Astrocyte of the spinal cord (primary cell): ENCODE measurements around the gene LMBR1.
"Not testable (repeated sequence)": the region's sequence is repeated elsewhere in the genome, so short reads cannot be mapped to it uniquely, and the experiment has no call there.

Source experiments
- DNase-seq: peaks from one replicate; pipeline ENCODE4 v3.0.0; 2011; ENCODE audit warnings: low read depth, low spot score
- H3K4me3 ChIP-seq: 2 replicates; pipeline ENCODE4 v1.5.1; 2011; ENCODE audit warnings: low read depth, mild to moderate bottlenecking, low read length, moderate library complexity
- in situ Hi-C: cut with HindIII; loops from 2 replicates; pipeline ENCODE4 v1.10.0; 2017; ENCODE audit warnings: low sequenced_read_pairs
- TF ChIP-seq, protein P1 (sequence below): IDR thresholded peaks from 2 replicates; pipeline ENCODE4 v1.5.1; 2012; ENCODE audit warnings: low read depth, mild to moderate bottlenecking, low read length, inconsistent platforms

Gene LMBR1

DNA sequence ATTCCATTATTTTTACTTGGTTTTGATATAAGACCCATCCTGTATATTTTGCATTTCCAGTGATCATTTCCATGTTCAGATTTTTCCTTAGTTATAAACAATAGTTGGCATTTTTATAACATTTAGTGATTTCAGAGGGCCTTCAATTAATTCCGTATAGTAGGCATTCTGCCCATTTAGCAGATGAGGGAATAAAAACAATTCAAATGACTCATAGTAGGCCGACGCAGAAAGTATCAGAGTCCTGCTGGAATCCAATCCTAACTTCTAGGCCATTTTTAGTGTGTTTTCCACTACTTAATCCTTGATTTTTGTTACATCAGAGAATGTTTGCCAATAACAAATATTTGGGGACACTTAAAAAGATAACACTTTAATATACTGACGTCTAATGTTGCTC is 237.0 kb downstream of the LMBR1 start:
- TF ChIP-seq, protein P1, sequence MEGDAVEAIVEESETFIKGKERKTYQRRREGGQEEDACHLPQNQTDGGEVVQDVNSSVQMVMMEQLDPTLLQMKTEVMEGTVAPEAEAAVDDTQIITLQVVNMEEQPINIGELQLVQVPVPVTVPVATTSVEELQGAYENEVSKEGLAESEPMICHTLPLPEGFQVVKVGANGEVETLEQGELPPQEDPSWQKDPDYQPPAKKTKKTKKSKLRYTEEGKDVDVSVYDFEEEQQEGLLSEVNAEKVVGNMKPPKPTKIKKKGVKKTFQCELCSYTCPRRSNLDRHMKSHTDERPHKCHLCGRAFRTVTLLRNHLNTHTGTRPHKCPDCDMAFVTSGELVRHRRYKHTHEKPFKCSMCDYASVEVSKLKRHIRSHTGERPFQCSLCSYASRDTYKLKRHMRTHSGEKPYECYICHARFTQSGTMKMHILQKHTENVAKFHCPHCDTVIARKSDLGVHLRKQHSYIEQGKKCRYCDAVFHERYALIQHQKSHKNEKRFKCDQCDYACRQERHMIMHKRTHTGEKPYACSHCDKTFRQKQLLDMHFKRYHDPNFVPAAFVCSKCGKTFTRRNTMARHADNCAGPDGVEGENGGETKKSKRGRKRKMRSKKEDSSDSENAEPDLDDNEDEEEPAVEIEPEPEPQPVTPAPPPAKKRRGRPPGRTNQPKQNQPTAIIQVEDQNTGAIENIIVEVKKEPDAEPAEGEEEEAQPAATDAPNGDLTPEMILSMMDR, result no peak
- in situ Hi-C loops, result no loop called here
- DNase-seq, result no peak
- H3K4me3 ChIP-seq, result no peak overlapping the region

DNA sequence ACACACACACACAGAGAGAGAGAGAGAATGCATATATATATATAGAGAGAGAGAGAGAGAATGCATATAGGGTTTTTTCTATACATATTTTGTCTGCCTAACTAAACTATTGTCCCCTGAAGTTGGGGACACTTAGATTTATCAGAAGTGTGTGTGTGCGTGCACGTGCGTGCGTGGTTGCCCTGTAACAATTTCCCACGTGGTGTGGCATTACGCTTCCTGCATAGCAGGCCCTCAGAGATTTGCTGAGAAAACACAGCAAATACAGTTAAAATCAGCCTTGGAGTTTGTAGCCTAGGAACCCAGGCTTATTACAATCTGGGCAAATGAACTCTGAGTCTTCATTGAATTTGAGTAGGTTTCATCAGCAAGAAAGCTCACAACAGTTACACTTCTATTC is 237.7 kb downstream of the LMBR1 start:
- in situ Hi-C loops, result no loop called here
- H3K4me3 ChIP-seq, result no peak overlapping the region
- TF ChIP-seq, protein P1, result no peak
- no peak for DNase-seq

DNA sequence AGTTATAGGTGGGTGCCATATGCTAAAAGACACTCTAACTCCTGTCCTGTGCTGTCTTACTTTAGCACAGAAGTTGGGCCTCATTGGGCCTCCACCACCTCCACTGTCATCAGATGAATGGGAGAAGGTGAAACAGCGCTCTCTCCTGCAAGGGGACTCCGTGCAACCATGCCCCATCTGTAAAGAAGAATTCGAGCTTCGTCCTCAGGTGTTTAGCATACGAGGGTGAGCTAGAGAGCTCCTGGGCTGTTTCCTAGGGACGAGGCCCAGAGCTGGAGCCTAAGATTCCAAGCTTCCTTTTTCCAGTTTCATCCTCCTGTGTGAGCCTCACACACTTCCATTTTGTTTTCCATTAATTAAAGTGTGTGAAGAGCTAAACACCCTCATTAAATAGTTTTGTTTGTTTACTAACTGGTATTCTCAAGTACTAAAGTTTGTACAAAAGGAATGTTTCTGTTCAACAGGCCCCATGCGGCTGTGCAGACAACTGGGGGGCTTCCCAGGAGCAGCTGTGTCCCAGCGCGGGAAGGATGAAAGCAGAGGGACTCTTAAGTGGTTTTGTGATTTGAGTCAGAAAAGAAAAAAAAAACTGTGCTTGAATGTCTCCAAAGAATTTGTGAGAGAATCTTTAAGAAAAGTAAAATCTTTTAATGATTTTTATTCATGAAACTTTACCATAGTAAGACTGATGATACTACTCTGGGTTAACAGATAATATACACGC is 238.3 kb downstream of the LMBR1 start:
- in situ Hi-C loops, result no loop called here
- H3K4me3 ChIP-seq, result no peak overlapping the region
- no peak for DNase-seq
- TF ChIP-seq, protein P1, result no peak

DNA sequence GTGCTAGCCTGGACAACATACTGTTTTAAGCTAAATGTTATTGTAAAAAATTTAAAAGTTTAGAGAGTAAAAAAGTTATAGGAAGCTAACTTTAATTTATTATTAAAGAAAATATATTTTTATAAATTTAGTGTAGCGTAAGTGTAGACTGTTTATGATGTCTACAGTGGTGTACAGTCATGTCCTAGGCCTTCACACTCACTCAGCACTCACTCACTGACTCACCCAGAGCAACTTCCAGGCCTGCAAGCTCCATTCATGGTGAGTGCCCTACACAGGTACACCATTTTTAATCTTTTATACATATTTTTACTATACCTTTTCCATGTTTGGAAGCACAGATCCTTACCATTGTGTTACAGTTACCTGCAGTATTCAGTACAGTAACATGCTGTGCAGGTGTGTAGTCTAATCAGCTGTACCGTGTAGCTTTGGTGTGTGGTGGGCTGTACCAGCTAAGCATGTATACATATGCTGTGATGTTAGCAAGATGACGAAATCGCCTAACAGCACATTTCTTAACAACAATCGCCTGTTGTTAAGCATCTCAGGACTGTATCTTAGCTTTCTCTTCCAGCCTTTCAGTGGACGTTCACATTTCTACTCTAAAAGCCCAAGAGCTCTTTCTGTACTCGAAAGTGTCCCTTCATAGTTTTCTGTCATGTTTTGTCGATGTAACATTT is 240.0 kb downstream of the LMBR1 start:
- TF ChIP-seq, protein P1, result no peak
- no peak overlapping the region for H3K4me3 ChIP-seq
- DNase-seq, result peak; percentile 15
- in situ Hi-C loops, result no loop called here

DNA sequence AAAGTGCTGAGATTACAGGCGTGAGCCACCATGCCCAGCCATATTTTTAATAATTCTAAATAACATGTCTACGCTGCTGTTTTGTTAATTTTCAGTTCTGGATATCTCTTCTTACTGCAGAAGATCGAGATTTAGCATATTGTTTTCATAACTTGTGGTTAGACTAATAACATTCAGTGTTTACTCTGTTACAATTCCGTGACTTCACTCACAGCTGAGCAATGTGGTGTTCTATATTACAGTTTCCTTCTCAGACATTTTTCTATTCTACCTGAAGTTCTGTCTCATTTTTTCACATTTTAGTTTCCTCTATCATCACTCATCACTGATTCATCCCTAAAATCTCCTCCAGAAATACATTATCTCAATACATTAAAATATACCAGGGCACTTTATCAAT is 241.5 kb downstream of the LMBR1 start:
- no peak overlapping the region for H3K4me3 ChIP-seq
- TF ChIP-seq, protein P1, result no peak
- in situ Hi-C loops, result no loop called here
- no peak for DNase-seq

DNA sequence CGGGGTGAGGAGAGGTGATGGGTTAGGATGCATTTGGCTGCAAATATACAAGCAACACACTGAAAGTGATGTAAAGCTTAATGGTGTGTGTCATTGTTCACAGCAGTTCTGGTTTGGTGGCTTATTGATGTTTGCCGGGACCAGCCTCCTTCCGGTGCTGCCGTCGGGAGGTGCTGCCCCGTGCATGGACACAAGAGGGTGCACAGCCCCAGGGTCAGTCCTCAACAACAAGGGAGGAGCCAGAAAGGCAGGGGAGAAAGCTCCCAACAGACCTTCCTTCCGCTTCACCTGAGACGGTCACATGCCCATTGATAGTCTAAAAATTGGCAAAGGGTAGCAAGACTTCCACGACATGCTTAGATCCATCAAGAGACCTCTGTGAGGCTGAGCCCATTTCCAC is 242.9 kb downstream of the LMBR1 start:
- H3K4me3 ChIP-seq, result no peak overlapping the region
- DNase-seq, result no peak
- TF ChIP-seq, protein P1, result peak; percentile 52
- in situ Hi-C loops, result no loop called here

DNA sequence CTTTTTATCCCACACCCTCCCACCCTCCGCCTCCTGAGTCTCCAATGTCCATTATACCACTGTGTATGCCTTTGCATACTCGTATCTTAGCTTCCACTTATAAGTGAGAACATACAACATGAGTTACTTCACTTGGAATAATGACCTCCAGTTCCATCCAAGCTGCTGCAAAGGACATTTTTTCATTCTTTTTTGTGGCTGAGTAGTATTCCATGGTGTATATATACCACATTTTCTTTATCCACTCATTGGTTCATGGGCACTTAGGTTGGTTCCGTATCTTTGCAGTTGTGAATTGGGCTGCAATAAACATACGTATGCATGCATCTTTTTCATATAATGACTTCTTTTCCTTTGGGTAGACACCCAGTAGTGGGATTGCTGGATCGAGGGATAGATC is 245.7 kb downstream of the LMBR1 start:
- in situ Hi-C loops, H3K4me3 ChIP-seq: not testable (repeated sequence)

More for the DNA sequence above, 245.7 kb downstream of the LMBR1 start:
- DNase-seq, result not testable (repeated sequence)
